Panc1 (cell line): ENCODE measurements around the gene LRMDA. TPM values are rescaled to one million over a fixed set of nuclear protein-coding genes. Genes with fewer than 3 reads are reported as not detected.

Experiments
- ATAC-seq: fragments of 200-7000 bp; cut with Tn5 transposase; 2 replicates; pipeline ENCODE4 v1.9.1; 2020; ENCODE audit warnings: mild to moderate bottlenecking, moderate library complexity
- BruUV-seq: library from RNA; stranded (reverse); fragments of 400-500 nt; replicated peaks from 2 replicates; lab custom pipeline; 2021; lab: Mats Ljungman, UMichigan
- CTCF ChIA-PET: fragments of 300-600 bp; sonication (Branson Sonifier 250); formaldehyde crosslinking; loops from one replicate; lab custom pipeline; 2022; ENCODE audit warnings: antibody characterized with exemption; lab: Charles Lee
- POLR2A ChIA-PET: fragments of 300-600 bp; sonication (Branson Sonifier 250); formaldehyde crosslinking; loops from one replicate; lab custom pipeline; 2022; ENCODE audit warnings: antibody characterized with exemption; lab: Charles Lee
- DNase-seq: peaks from one replicate; pipeline ENCODE4 v3.0.0-alpha.2; 2010; ENCODE audit warnings: low read depth, low spot score
- H3K27ac ChIP-seq: 2 replicates; pipeline ENCODE4 v1.5.1; 2011; ENCODE audit warnings: mild to moderate bottlenecking, low read length, inconsistent platforms
- H3K27me3 ChIP-seq: fragments of 200-500 bp; sonication (Bioruptor generic); 2 replicates; pipeline ENCODE4 v1.6.0; 2014; ENCODE audit warnings: low read length, inconsistent platforms; ENCODE audit not compliant: control insufficient read depth, insufficient read depth
- H3K36me3 ChIP-seq: fragments of 200-500 bp; sonication (Bioruptor generic); 2 replicates; pipeline ENCODE4 v1.5.1; 2014; ENCODE audit warnings: inconsistent platforms, mild to moderate bottlenecking, low read length, moderate library complexity; ENCODE audit not compliant: control insufficient read depth, insufficient read depth
- H3K4me1 ChIP-seq: 2 replicates; pipeline ENCODE4 v1.5.1; 2011; ENCODE audit warnings: inconsistent platforms, mild to moderate bottlenecking, low read length, moderate library complexity; ENCODE audit not compliant: control insufficient read depth, insufficient read depth
- H3K4me3 ChIP-seq, 2 experiments: 2 replicates each; pipeline ENCODE4 v1.5.1; 2011 to 2012; ENCODE audit warnings: low read depth in 2 of 2, low read length in 2 of 2, mild to moderate bottlenecking in 2 of 2, inconsistent platforms in 1 of 2, moderate library complexity in 1 of 2
- H3K9me3 ChIP-seq: fragments of 200-500 bp; sonication (Bioruptor generic); 2 replicates; pipeline ENCODE4 v1.5.1; 2014; ENCODE audit warnings: low read depth, mild to moderate bottlenecking, inconsistent platforms, low read length, moderate library complexity; ENCODE audit not compliant: control insufficient read depth, insufficient read depth
- CTCF ChIP-seq: fragments of 450-650 bp; IDR thresholded peaks from 2 replicates; pipeline ENCODE4 v1.5.1; 2017; ENCODE audit warnings: mild to moderate bottlenecking
- POLR2AphosphoS5 ChIP-seq: IDR thresholded peaks from 2 replicates; pipeline ENCODE4 v1.6.1; 2012; ENCODE audit warnings: mild to moderate bottlenecking, low read depth, low read length, moderate library complexity
- REST ChIP-seq, 2 experiments: IDR thresholded peaks; 2 replicates each; pipeline ENCODE4 v1.6.1; 2011 to 2012; ENCODE audit warnings: low read depth in 2 of 2, control low read depth in 1 of 2, low read length in 1 of 2, mild to moderate bottlenecking in 1 of 2, moderate library complexity in 1 of 2; ENCODE audit not compliant: insufficient read depth in 1 of 2
- SIN3A ChIP-seq: IDR thresholded peaks from 2 replicates; pipeline ENCODE4 v1.6.1; 2012; ENCODE audit warnings: low read depth, mild to moderate bottlenecking, low read length, moderate library complexity, borderline replicate concordance; ENCODE audit not compliant: insufficient read depth
- TCF7L2 ChIP-seq: IDR thresholded peaks from 2 replicates; pipeline ENCODE4 v1.6.1; 2011; ENCODE audit warnings: mild to moderate bottlenecking, low read depth, low read length, inconsistent platforms
- in situ Hi-C: cut with HindIII; loops from 2 replicates; pipeline ENCODE4 v1.10.0; 2016; ENCODE audit warnings: low sequenced_read_pairs, low pct_unique_long_range_greater_than_20kb
- intact Hi-C: fragments of 100-400 bp; cut with micrococcal nuclease; formaldehyde crosslinking; loops from one replicate; pipeline ENCODE4 v1.10.0; 2022; ENCODE audit not compliant: unreplicated experiment
- total RNA-seq: library from RNA; stranded (reverse); gene quantifications from one replicate; pipeline ENCODE4 v1.2.1, GENCODE V29; 2021; ENCODE audit not compliant: unreplicated experiment

LRMDA gene
- total RNA-seq, 1 experiment from 2014 or later = 1.2 TPM

DNA sequence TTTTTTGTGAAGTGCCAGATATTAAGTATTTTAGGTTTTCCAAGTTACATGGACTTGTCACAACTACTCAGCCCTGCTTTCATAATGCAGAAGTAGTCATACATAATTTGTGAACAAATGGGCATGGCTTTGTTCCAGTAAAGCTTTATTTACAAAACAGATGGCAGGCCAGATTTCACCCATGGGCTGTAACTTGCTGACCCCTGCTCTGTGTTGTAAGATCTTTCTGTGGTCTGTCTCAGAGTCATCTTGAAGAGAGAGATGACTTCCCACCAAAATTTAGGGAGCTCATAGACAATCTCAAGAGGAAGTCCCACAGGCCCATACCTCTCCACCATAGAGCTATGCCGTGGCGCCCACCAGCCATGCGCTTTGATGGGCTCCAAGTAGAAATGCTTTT lies 616.1 kb downstream of the LRMDA start:
- H3K9me3 ChIP-seq = no peaks in the 10 kb centered on the region
- no peaks in the 10 kb centered on the region for H3K36me3 ChIP-seq
- H3K27ac ChIP-seq = no peak overlapping the region
- ChIA-PET CTCF (no interaction called here), POLR2A (no interaction called here)
- H3K4me3 ChIP-seq = no peak overlapping the region
- in situ Hi-C loops = no loop called here
- TF ChIP-seq CTCF (no peak), SIN3A (no peak), REST (IDR thresholded peaks at IDR 0.05; ENCODE audit: insufficient read depth in 1 of 2, low read depth in 2 of 2, low read length in 1 of 2) (no peak), TCF7L2 (no peak), POLR2AphosphoS5 (no peak)
- no peaks in the 10 kb centered on the region for H3K4me1 ChIP-seq
- ATAC-seq = no peak
- no TSS peak for BruUV-seq
- intact Hi-C loops = no loop called here
- H3K27me3 ChIP-seq = peaks cover 2% of the 10 kb centered on the region; the same call in 1 of the 2 replicates
- DNase-seq = no peak

DNA sequence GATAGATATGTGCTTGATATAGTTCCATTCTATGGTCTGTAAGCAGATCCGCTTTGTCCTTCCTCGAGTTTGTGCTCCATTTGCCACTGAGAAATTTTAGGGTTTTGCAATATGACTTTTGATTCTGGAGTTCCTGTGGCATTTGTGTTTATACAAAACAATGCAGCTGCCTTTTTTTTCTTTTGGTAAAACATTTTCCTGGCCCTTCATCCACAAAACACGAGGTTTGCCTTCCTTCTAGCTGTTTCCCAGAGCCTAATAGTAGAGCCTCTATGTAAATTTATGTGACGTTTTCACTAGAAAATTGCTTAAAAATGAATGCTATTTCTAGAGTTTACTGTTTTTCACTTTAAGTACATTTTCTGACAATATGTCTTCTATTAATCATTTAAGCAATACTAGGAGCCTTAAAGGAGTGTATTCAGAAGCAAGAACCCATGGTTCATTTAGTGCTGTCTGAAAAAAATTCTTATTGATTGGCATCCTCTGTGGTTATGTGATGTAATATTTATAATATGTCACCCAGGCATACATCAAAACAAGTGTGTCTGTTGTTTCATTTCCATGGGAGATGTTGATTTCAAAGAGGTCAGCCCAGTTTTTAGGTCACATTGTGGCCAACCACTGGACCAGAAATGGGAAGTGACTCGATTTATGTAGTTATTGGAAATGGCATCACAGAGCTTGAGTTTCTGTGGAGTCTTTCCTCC lies 618.3 kb downstream of the LRMDA start:
- ATAC-seq = no peak
- intact Hi-C loops = no loop called here
- ChIA-PET POLR2A (no interaction called here), CTCF (no interaction called here)
- BruUV-seq = no TSS peak
- H3K9me3 ChIP-seq = no peaks in the 10 kb centered on the region
- H3K4me3 ChIP-seq = no peak overlapping the region
- H3K36me3 ChIP-seq = no peaks in the 10 kb centered on the region
- no peak overlapping the region for H3K27ac ChIP-seq
- TF ChIP-seq TCF7L2 (no peak), SIN3A (no peak), CTCF (no peak), POLR2AphosphoS5 (no peak), REST (IDR thresholded peaks at IDR 0.05; ENCODE audit: insufficient read depth in 1 of 2, low read depth in 2 of 2, low read length in 1 of 2) (no peak)
- peaks cover 2% of the 10 kb centered on the region; the same call in 1 of the 2 replicates for H3K27me3 ChIP-seq
- no peak for DNase-seq
- in situ Hi-C loops = no loop called here
- H3K4me1 ChIP-seq = no peaks in the 10 kb centered on the region
